H9 (cell line): ENCODE results near the gene DIP2A. TPM values are rescaled to one million over a fixed set of nuclear protein-coding genes. Genes with fewer than 3 reads are reported as not detected.

Source experiments
- DNase-seq: peaks from one replicate; pipeline ENCODE4 v3.0.0-alpha.2; 2017
- H2AFZ ChIP-seq: one replicate; pipeline ENCODE4 v1.6.1; 2013; ENCODE audit warnings: mild to moderate bottlenecking, low read length, control low read depth, moderate library complexity
- H2AK5ac ChIP-seq: 2 replicates; pipeline ENCODE4 v1.6.1; 2013; ENCODE audit warnings: low read length, control low read depth, mixed read lengths; ENCODE audit not compliant: insufficient read length
- H2BK120ac ChIP-seq: one replicate; pipeline ENCODE4 v1.6.1; 2013; ENCODE audit warnings: low read depth, mild to moderate bottlenecking, low read length, control low read depth, inconsistent platforms; ENCODE audit not compliant: poor library complexity, severe bottlenecking
- H2BK12ac ChIP-seq: 2 replicates; pipeline ENCODE4 v1.6.1; 2013; ENCODE audit warnings: low read length, control low read depth, mixed read lengths, low read depth; ENCODE audit not compliant: insufficient read length
- H2BK15ac ChIP-seq: 2 replicates; pipeline ENCODE4 v1.6.1; 2013; ENCODE audit warnings: low read depth, low read length, control low read depth
- H2BK20ac ChIP-seq: one replicate; pipeline ENCODE4 v1.6.1; 2013; ENCODE audit warnings: low read depth, mild to moderate bottlenecking, low read length, control low read depth, inconsistent platforms; ENCODE audit not compliant: poor library complexity, severe bottlenecking
- H2BK5ac ChIP-seq: 2 replicates; pipeline ENCODE4 v1.6.1; 2013; ENCODE audit warnings: low read length, control low read depth, mixed read lengths; ENCODE audit not compliant: insufficient read length
- H3K14ac ChIP-seq: 2 replicates; pipeline ENCODE4 v1.6.1; 2013; ENCODE audit warnings: low read length, control low read depth; ENCODE audit not compliant: insufficient read depth
- H3K18ac ChIP-seq: 2 replicates; pipeline ENCODE4 v1.6.1; 2013; ENCODE audit warnings: low read depth, mild to moderate bottlenecking, mixed read lengths, low read length, control low read depth; ENCODE audit not compliant: insufficient read length
- H3K23ac ChIP-seq: 2 replicates; pipeline ENCODE4 v1.6.1; 2013; ENCODE audit warnings: low read length, control low read depth, mixed read lengths, low read depth; ENCODE audit not compliant: insufficient read length
- H3K23me2 ChIP-seq: 2 replicates; pipeline ENCODE4 v1.6.1; 2013; ENCODE audit warnings: low read depth, mild to moderate bottlenecking, mixed read lengths, low read length, control low read depth; ENCODE audit not compliant: insufficient read length, poor library complexity, severe bottlenecking
- H3K27ac ChIP-seq: 2 replicates; pipeline ENCODE4 v1.5.1; 2013; ENCODE audit warnings: low read length, control low read depth, mixed read lengths, low read depth; ENCODE audit not compliant: insufficient read length
- H3K27me3 ChIP-seq: 2 replicates; pipeline ENCODE4 v1.6.1; 2013; ENCODE audit warnings: low read length, control low read depth, inconsistent platforms; ENCODE audit not compliant: insufficient read depth
- H3K4ac ChIP-seq: 2 replicates; pipeline ENCODE4 v1.6.1; 2013; ENCODE audit warnings: low read depth, mild to moderate bottlenecking, control low read depth, inconsistent platforms, low read length, moderate library complexity
- H3K4me1 ChIP-seq: 2 replicates; pipeline ENCODE4 v1.6.1; 2013; ENCODE audit warnings: low read length, control low read depth, inconsistent platforms; ENCODE audit not compliant: insufficient read depth
- H3K4me2 ChIP-seq: 2 replicates; pipeline ENCODE4 v1.6.1; 2013; ENCODE audit warnings: low read length, control low read depth, mixed read lengths; ENCODE audit not compliant: insufficient read length, insufficient read depth
- H3K56ac ChIP-seq: 2 replicates; pipeline ENCODE4 v1.6.1; 2013; ENCODE audit warnings: low read depth, mild to moderate bottlenecking, mixed read lengths, low read length, control low read depth; ENCODE audit not compliant: insufficient read length
- H3K79me1 ChIP-seq: 2 replicates; pipeline ENCODE4 v1.6.1; 2013; ENCODE audit warnings: low read depth, mild to moderate bottlenecking, moderate library complexity, low read length, control low read depth, inconsistent platforms; ENCODE audit not compliant: insufficient read depth, poor library complexity, severe bottlenecking
- H3K79me2 ChIP-seq: 2 replicates; pipeline ENCODE4 v1.6.1; 2013; ENCODE audit warnings: low read length, control low read depth, inconsistent platforms; ENCODE audit not compliant: insufficient read depth
- H3K9ac ChIP-seq: 2 replicates; pipeline ENCODE4 v1.6.1; 2013; ENCODE audit warnings: low read length, control low read depth, mixed read lengths; ENCODE audit not compliant: insufficient read length; ENCODE audit errors: extremely low read depth
- H3K9me3 ChIP-seq: one replicate; pipeline ENCODE4 v1.6.1; 2013; ENCODE audit warnings: low read depth, low read length, inconsistent platforms; ENCODE audit not compliant: control insufficient read depth
- H3T11ph ChIP-seq: one replicate; pipeline ENCODE4 v1.6.1; 2013; ENCODE audit warnings: mild to moderate bottlenecking, low read length, control low read depth, inconsistent platforms
- H4K20me1 ChIP-seq: one replicate; pipeline ENCODE4 v1.6.1; 2013; ENCODE audit not compliant: control insufficient read depth, insufficient read length, insufficient read depth
- H4K5ac ChIP-seq: 2 replicates; pipeline ENCODE4 v1.6.1; 2013; ENCODE audit warnings: low read depth, mild to moderate bottlenecking, mixed read lengths, low read length, control low read depth; ENCODE audit not compliant: insufficient read length
- H4K8ac ChIP-seq: replicated peaks from 2 replicates; pipeline ENCODE4 v1.6.1; 2013; ENCODE audit warnings: low read length, control low read depth, mixed read lengths, low read depth; ENCODE audit not compliant: insufficient read length
- H4K91ac ChIP-seq: 2 replicates; pipeline ENCODE4 v1.6.1; 2013; ENCODE audit warnings: low read depth, mild to moderate bottlenecking, moderate library complexity, mixed read lengths, low read length, control low read depth; ENCODE audit not compliant: insufficient read length
- H3K27ac Mint-ChIP-seq, 3 experiments: 2 replicates in 2 of 3; 3 replicates in 1 of 3; pipeline ENCODE4 v1.8.0; 2020 to 2021; ENCODE audit warnings: mixed read lengths in 3 of 3, mild to moderate bottlenecking in 1 of 3, moderate library complexity in 1 of 3
- H3K27me3 Mint-ChIP-seq: 2 replicates; pipeline ENCODE4 v1.8.0; 2021; ENCODE audit warnings: low read depth, mild to moderate bottlenecking, moderate library complexity, mixed read lengths
- H3K36me3 Mint-ChIP-seq, 3 experiments: 2 replicates in 2 of 3; 3 replicates in 1 of 3; pipeline ENCODE4 v1.8.0; 2020 to 2021; ENCODE audit warnings: low read depth in 3 of 3, mixed read lengths in 3 of 3; ENCODE audit not compliant: insufficient read depth in 1 of 3
- H3K4me1 Mint-ChIP-seq, 2 experiments: 2 replicates each; pipeline ENCODE4 v1.8.0; 2020; ENCODE audit warnings: mixed read lengths in 2 of 2
- H3K4me3 Mint-ChIP-seq, 2 experiments: 2 replicates in 1 of 2; 3 replicates in 1 of 2; pipeline ENCODE4 v1.8.0; 2020 to 2021; ENCODE audit warnings: mild to moderate bottlenecking in 2 of 2, mixed read lengths in 2 of 2, moderate library complexity in 1 of 2
- H3K9me3 Mint-ChIP-seq, 2 experiments: 2 replicates in 1 of 2; 3 replicates in 1 of 2; pipeline ENCODE4 v1.8.0; 2020; ENCODE audit warnings: mild to moderate bottlenecking in 2 of 2, mixed read lengths in 2 of 2, moderate library complexity in 1 of 2
- WGBS: extraction: QIAGEN DNeasy Blood & Tissue Kit; methylation state at CpG from one replicate; pipeline ENCODE4 v1.1.7; 2013; ENCODE audit warnings: missing lambda C conversion rate, low lambda C conversion rate, mixed read lengths; ENCODE audit not compliant: insufficient read length; ENCODE audit errors: extremely low coverage; 5-methylcytosine and 5-hydroxymethylcytosine counted together
- total RNA-seq: library from RNA; stranded (reverse); gene quantifications from 2 replicates; pipeline ENCODE4 v1.2.1, GENCODE V29; 2021
- TF ChIP-seq, protein P1 (sequence below): fragments of 200-600 bp; sonication (generic); conservative IDR thresholded peaks from 3 replicates; pipeline ENCODE4 v1.8.0; 2021; ENCODE audit warnings: antibody characterized with exemption, mild to moderate bottlenecking

The DIP2A gene
- total RNA-seq, 1 experiment from 2014 or later: 25.2 TPM

DNA sequence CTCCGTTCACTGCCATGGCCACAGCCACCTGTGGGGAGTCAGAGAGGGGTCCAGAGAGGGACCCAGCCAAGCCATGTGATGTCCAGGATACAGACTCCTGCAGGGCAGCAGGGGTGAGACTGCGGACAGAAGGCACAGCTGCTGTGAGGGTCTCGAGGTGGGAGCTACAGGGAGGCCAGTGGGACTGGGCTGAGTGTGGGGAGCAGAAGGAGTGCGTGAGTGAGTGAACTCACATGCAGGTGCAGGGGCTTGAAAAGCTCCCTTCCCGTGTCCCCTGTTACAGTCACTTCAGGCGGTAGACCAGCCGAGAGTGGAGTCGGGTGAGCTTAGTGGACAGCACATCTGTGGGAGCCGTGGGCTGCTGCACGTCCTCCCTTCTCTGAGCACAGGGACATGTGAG is 103.8 kb downstream of the DIP2A start:
- H3K79me1 ChIP-seq: no peaks in the 10 kb centered on the region
- no peaks in the 10 kb centered on the region for H3K79me2 ChIP-seq
- no peak overlapping the region for H4K91ac ChIP-seq
- no peaks in the 10 kb centered on the region for H3K9me3 ChIP-seq
- no peak overlapping the region for H3K23ac ChIP-seq
- no peak overlapping the region for H3K4ac ChIP-seq
- H4K8ac ChIP-seq: no peak overlapping the region
- H2BK12ac ChIP-seq: no peak overlapping the region
- Mint-ChIP-seq H3K36me3 (peaks cover 20 to 58% (median 37%) of the 10 kb centered on the region in 3 experiments; a peak in 6 of 7 replicates), H3K27ac (peak overlapping the region in 2 of 3 experiments; percentile 62 to 73; a peak in 2 of 7 replicates), H3K9me3 (no peaks in the 10 kb centered on the region; a peak in 1 of 5 replicates), H3K4me1 (no peaks in the 10 kb centered on the region), H3K27me3 (no peaks in the 10 kb centered on the region), H3K4me3 (no peak overlapping the region)
- H3K9ac ChIP-seq: no peak overlapping the region
- WGBS: no CpG with 5 or more reads among the region's 10 CpGs
- DNase-seq: no peak
- TF ChIP-seq, protein P1, sequence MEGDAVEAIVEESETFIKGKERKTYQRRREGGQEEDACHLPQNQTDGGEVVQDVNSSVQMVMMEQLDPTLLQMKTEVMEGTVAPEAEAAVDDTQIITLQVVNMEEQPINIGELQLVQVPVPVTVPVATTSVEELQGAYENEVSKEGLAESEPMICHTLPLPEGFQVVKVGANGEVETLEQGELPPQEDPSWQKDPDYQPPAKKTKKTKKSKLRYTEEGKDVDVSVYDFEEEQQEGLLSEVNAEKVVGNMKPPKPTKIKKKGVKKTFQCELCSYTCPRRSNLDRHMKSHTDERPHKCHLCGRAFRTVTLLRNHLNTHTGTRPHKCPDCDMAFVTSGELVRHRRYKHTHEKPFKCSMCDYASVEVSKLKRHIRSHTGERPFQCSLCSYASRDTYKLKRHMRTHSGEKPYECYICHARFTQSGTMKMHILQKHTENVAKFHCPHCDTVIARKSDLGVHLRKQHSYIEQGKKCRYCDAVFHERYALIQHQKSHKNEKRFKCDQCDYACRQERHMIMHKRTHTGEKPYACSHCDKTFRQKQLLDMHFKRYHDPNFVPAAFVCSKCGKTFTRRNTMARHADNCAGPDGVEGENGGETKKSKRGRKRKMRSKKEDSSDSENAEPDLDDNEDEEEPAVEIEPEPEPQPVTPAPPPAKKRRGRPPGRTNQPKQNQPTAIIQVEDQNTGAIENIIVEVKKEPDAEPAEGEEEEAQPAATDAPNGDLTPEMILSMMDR: no peak
- no peaks in the 10 kb centered on the region for H4K20me1 ChIP-seq
- no peak overlapping the region for H3K18ac ChIP-seq
- H2BK20ac ChIP-seq: no peak overlapping the region
- H4K5ac ChIP-seq: no peak overlapping the region
- no peaks in the 10 kb centered on the region for H3K23me2 ChIP-seq
- H2BK120ac ChIP-seq: no peak overlapping the region
- H3K4me1 ChIP-seq: no peaks in the 10 kb centered on the region
- no peak overlapping the region for H2AK5ac ChIP-seq
- no peak overlapping the region for H2BK15ac ChIP-seq
- H2AFZ ChIP-seq: no peak overlapping the region
- H2BK5ac ChIP-seq: no peak overlapping the region
- H3K4me2 ChIP-seq: no peak overlapping the region
- no peak overlapping the region for H3T11ph ChIP-seq
- H3K27me3 ChIP-seq: no peaks in the 10 kb centered on the region
- H3K27ac ChIP-seq: no peak overlapping the region
- no peak overlapping the region for H3K14ac ChIP-seq
- no peak overlapping the region for H3K56ac ChIP-seq
